GM23338 (cell line): ENCODE data around the gene RPN1. TPM values are rescaled to one million over a fixed set of nuclear protein-coding genes. Genes with fewer than 3 reads are reported as not detected.

Source experiments
- ATAC-seq: fragments of 200-7000 bp; cut with Tn5 transposase; 3 replicates; pipeline ENCODE4 v1.9.1; 2020
- DNase-seq: peaks from one replicate; pipeline ENCODE4 v3.0.0-alpha.2; 2015; ENCODE audit warnings: low spot score
- H2AFZ ChIP-seq: fragments of 200-600 bp; sonication (generic); 2 replicates; pipeline ENCODE4 v1.8.0; 2016; ENCODE audit warnings: antibody characterized with exemption, mild to moderate bottlenecking, moderate library complexity
- H3F3A ChIP-seq: fragments of 200-600 bp; sonication (generic); replicated peaks from 2 replicates; pipeline ENCODE4 v1.8.0; 2017; ENCODE audit warnings: antibody characterized with exemption, mixed run types, low read depth
- H3K27ac ChIP-seq: fragments of 200-600 bp; sonication (generic); 2 replicates; pipeline ENCODE4 v1.6.1; 2016; ENCODE audit warnings: low read depth
- H3K27me3 ChIP-seq: fragments of 200-600 bp; sonication (generic); 2 replicates; pipeline ENCODE4 v1.8.0; 2016; ENCODE audit warnings: mild to moderate bottlenecking, mixed run types, moderate library complexity; ENCODE audit not compliant: insufficient read depth
- H3K36me3 ChIP-seq: fragments of 200-600 bp; sonication (generic); 2 replicates; pipeline ENCODE4 v1.8.0; 2016; ENCODE audit warnings: mild to moderate bottlenecking; ENCODE audit not compliant: insufficient read depth
- H3K4me1 ChIP-seq: fragments of 200-600 bp; sonication (generic); 2 replicates; pipeline ENCODE4 v1.8.0; 2016; ENCODE audit warnings: mild to moderate bottlenecking, moderate library complexity; ENCODE audit not compliant: insufficient read depth
- H3K4me2 ChIP-seq: fragments of 200-600 bp; sonication (generic); 2 replicates; pipeline ENCODE4 v1.7.1; 2017; ENCODE audit warnings: mixed run types
- H3K4me3 ChIP-seq: fragments of 200-600 bp; sonication (generic); 2 replicates; pipeline ENCODE4 v1.6.1; 2016; ENCODE audit warnings: mixed run types
- H3K79me2 ChIP-seq: fragments of 200-600 bp; sonication (generic); replicated peaks from 2 replicates; pipeline ENCODE4 v1.8.0; 2017; ENCODE audit warnings: mild to moderate bottlenecking; ENCODE audit not compliant: insufficient read depth
- H3K9me2 ChIP-seq: fragments of 200-600 bp; sonication (generic); 2 replicates; pipeline ENCODE4 v1.8.0; 2017; ENCODE audit not compliant: insufficient read depth
- H4K20me1 ChIP-seq: fragments of 200-600 bp; sonication (generic); replicated peaks from 2 replicates; pipeline ENCODE4 v1.8.0; 2017; ENCODE audit warnings: mild to moderate bottlenecking; ENCODE audit not compliant: insufficient read depth
- H3K27ac Mint-ChIP-seq: 2 replicates; pipeline ENCODE4 v1.8.0; 2020; ENCODE audit warnings: inconsistent platforms, mild to moderate bottlenecking, moderate library complexity, mixed read lengths
- H3K27me3 Mint-ChIP-seq: 3 replicates; pipeline ENCODE4 v1.8.0; 2022; ENCODE audit warnings: low read depth, mild to moderate bottlenecking, moderate library complexity, mixed read lengths, inconsistent platforms; ENCODE audit not compliant: insufficient read depth, poor library complexity
- H3K36me3 Mint-ChIP-seq: 3 replicates; pipeline ENCODE4 v1.8.0; 2021; ENCODE audit warnings: low read depth, mild to moderate bottlenecking, inconsistent platforms, moderate library complexity, mixed read lengths
- H3K4me1 Mint-ChIP-seq: 3 replicates; pipeline ENCODE4 v1.8.0; 2020; ENCODE audit warnings: mild to moderate bottlenecking, inconsistent platforms, mixed read lengths
- H3K4me3 Mint-ChIP-seq: 3 replicates; pipeline ENCODE4 v1.8.0; 2021; ENCODE audit warnings: moderate library complexity, mild to moderate bottlenecking, inconsistent platforms, mixed read lengths
- H3K9me3 Mint-ChIP-seq: 3 replicates; pipeline ENCODE4 v1.8.0; 2020; ENCODE audit warnings: moderate library complexity, mild to moderate bottlenecking, inconsistent platforms, mixed read lengths
- CREB1 ChIP-seq: fragments of 250-450 bp; sonication (Bioruptor Pico); IDR thresholded peaks from 2 replicates; pipeline ENCODE4 v1.5.0; 2020; ENCODE audit warnings: low read depth, mild to moderate bottlenecking, moderate library complexity
- ETS1 ChIP-seq: IDR thresholded peaks from 2 replicates; pipeline ENCODE4 v1.6.1; 2016; ENCODE audit warnings: antibody characterized with exemption
- EZH2 ChIP-seq: fragments of 200-600 bp; sonication (generic); IDR thresholded peaks from one replicate; pipeline ENCODE4 v1.8.0; 2017; ENCODE audit warnings: antibody characterized with exemption, mild to moderate bottlenecking, low read depth; ENCODE audit not compliant: unreplicated experiment
- EZH2phosphoT487 ChIP-seq: fragments of 200-600 bp; sonication (generic); IDR thresholded peaks from one replicate; pipeline ENCODE4 v1.8.1; 2018; ENCODE audit warnings: antibody characterized with exemption; ENCODE audit not compliant: unreplicated experiment
- JUNB ChIP-seq: IDR thresholded peaks from one replicate; pipeline ENCODE4 v1.6.1; 2016; ENCODE audit warnings: antibody characterized with exemption; ENCODE audit not compliant: unreplicated experiment
- NANOG ChIP-seq: IDR thresholded peaks from 2 replicates; pipeline ENCODE4 v1.6.1; 2016; ENCODE audit warnings: antibody characterized with exemption, borderline replicate concordance
- POLR2AphosphoS5 ChIP-seq: IDR thresholded peaks from 2 replicates; pipeline ENCODE4 v1.6.1; 2016; ENCODE audit warnings: antibody characterized with exemption, low read depth
- STAT1 ChIP-seq: IDR thresholded peaks from one replicate; pipeline ENCODE4 v1.6.1; 2016; ENCODE audit warnings: antibody characterized with exemption; ENCODE audit not compliant: unreplicated experiment
- ZNF114 ChIP-seq: fragments of 250-450 bp; sonication (Bioruptor Pico); IDR thresholded peaks from 2 replicates; pipeline ENCODE4 v1.5.0; 2020; ENCODE audit warnings: mild to moderate bottlenecking, moderate library complexity
- ZNF331 ChIP-seq: fragments of 250-450 bp; sonication (Bioruptor Pico); IDR thresholded peaks from 2 replicates; pipeline ENCODE4 v1.5.0; 2020; ENCODE audit warnings: low read depth, mild to moderate bottlenecking, moderate library complexity
- polyA plus RNA-seq: library from polyadenylated mRNA; unstranded; fragments of >200 nt; fragmentation: Nextera tagmentation; extraction: Ambion mirVana; gene quantifications from 2 replicates; pipeline ENCODE4 v1.2.1, GENCODE V29; 2016
- total RNA-seq: library from RNA; depleted of rRNA; stranded (reverse); fragments of >200 nt; shearing (Covaris generic); gene quantifications from 2 replicates; pipeline ENCODE4 v1.2.3, GENCODE V29; 2014
- TF ChIP-seq, protein P1 (sequence below), 2 experiments: fragments of 200-600 bp in 1 of 2; sonication (generic) in 1 of 2; conservative IDR thresholded peaks; 2 replicates each; pipeline versions ENCODE4 v1.5.1 to v1.6.1; 2016 to 2017; ENCODE audit warnings: antibody characterized with exemption in 2 of 2, low read depth in 2 of 2, mild to moderate bottlenecking in 2 of 2, moderate library complexity in 1 of 2
- TF ChIP-seq, protein P2 (sequence below): fragments of 250-450 bp; sonication (Bioruptor Pico); IDR thresholded peaks from 2 replicates; pipeline ENCODE4 v1.5.0; 2020; ENCODE audit warnings: mild to moderate bottlenecking, moderate library complexity
- TF ChIP-seq, protein P3 (sequence below): IDR thresholded peaks from one replicate; pipeline ENCODE4 v1.6.1; 2018; ENCODE audit warnings: antibody characterized with exemption; ENCODE audit not compliant: unreplicated experiment

RPN1 gene
- total and polyA plus RNA-seq, 2 experiments from 2014 or later: 111 to 231 TPM

DNA sequence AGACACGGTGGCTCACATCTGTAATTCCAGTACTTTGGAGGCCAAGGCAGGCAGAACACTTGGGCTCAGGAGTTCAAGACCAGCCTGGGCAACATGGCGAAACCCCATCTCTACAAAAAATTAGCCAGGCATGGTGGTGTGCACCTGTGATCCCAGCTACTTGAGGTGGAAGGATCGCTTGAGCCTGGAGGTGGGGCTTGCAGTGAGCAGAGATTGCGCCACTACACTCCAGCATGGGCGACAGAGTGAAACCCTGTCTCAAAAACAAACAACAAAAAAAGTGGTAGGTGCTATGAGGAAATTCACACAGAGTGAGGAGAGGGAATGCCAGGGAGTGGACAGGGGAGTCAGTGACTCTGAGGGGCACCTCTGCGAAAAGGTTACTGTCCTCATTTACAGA is 29.4 kb downstream of the RPN1 start:
- peaks cover 38% of the 10 kb centered on the region for H3K36me3 ChIP-seq
- no peaks in the 10 kb centered on the region for H3K79me2 ChIP-seq
- H3K27me3 Mint-ChIP-seq: peaks cover 11% of the 10 kb centered on the region
- no peak overlapping the region for H3K27ac Mint-ChIP-seq
- H3F3A ChIP-seq: peaks cover 12% of the 10 kb centered on the region; the same call in 1 of the 2 replicates
- no peaks in the 10 kb centered on the region for H3K9me3 Mint-ChIP-seq
- ATAC-seq: no peak
- no peak overlapping the region for H2AFZ ChIP-seq
- peaks cover 12% of the 10 kb centered on the region; the same call in 1 of the 2 replicates for H3K4me1 ChIP-seq
- peaks cover 74% of the 10 kb centered on the region for H3K36me3 Mint-ChIP-seq
- H3K4me3 ChIP-seq: no peak overlapping the region
- H4K20me1 ChIP-seq: no peaks in the 10 kb centered on the region; the same call in none of the 2 replicates
- peaks cover 13% of the 10 kb centered on the region for H3K4me1 Mint-ChIP-seq
- no peaks in the 10 kb centered on the region for H3K9me2 ChIP-seq
- H3K4me2 ChIP-seq: no peak overlapping the region
- H3K27ac ChIP-seq: no peak overlapping the region
- no peak overlapping the region for H3K4me3 Mint-ChIP-seq
- H3K27me3 ChIP-seq: no peaks in the 10 kb centered on the region
- DNase-seq: no peak
- TF ChIP-seq NANOG (no peak), EZH2phosphoT487 (no peak), ETS1 (no peak), STAT1 (no peak), ZNF331 (CRISPR knock-in tag) (no peak), POLR2AphosphoS5 (no peak), ZNF114 (CRISPR knock-in tag) (no peak), EZH2 (no peak), JUNB (no peak), CREB1 (no peak)
- TF ChIP-seq, protein P1, sequence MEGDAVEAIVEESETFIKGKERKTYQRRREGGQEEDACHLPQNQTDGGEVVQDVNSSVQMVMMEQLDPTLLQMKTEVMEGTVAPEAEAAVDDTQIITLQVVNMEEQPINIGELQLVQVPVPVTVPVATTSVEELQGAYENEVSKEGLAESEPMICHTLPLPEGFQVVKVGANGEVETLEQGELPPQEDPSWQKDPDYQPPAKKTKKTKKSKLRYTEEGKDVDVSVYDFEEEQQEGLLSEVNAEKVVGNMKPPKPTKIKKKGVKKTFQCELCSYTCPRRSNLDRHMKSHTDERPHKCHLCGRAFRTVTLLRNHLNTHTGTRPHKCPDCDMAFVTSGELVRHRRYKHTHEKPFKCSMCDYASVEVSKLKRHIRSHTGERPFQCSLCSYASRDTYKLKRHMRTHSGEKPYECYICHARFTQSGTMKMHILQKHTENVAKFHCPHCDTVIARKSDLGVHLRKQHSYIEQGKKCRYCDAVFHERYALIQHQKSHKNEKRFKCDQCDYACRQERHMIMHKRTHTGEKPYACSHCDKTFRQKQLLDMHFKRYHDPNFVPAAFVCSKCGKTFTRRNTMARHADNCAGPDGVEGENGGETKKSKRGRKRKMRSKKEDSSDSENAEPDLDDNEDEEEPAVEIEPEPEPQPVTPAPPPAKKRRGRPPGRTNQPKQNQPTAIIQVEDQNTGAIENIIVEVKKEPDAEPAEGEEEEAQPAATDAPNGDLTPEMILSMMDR (conservative IDR thresholded peaks at IDR 0.05; ENCODE audit: low read depth in 2 of 2): no peak
- TF ChIP-seq, protein P2, sequence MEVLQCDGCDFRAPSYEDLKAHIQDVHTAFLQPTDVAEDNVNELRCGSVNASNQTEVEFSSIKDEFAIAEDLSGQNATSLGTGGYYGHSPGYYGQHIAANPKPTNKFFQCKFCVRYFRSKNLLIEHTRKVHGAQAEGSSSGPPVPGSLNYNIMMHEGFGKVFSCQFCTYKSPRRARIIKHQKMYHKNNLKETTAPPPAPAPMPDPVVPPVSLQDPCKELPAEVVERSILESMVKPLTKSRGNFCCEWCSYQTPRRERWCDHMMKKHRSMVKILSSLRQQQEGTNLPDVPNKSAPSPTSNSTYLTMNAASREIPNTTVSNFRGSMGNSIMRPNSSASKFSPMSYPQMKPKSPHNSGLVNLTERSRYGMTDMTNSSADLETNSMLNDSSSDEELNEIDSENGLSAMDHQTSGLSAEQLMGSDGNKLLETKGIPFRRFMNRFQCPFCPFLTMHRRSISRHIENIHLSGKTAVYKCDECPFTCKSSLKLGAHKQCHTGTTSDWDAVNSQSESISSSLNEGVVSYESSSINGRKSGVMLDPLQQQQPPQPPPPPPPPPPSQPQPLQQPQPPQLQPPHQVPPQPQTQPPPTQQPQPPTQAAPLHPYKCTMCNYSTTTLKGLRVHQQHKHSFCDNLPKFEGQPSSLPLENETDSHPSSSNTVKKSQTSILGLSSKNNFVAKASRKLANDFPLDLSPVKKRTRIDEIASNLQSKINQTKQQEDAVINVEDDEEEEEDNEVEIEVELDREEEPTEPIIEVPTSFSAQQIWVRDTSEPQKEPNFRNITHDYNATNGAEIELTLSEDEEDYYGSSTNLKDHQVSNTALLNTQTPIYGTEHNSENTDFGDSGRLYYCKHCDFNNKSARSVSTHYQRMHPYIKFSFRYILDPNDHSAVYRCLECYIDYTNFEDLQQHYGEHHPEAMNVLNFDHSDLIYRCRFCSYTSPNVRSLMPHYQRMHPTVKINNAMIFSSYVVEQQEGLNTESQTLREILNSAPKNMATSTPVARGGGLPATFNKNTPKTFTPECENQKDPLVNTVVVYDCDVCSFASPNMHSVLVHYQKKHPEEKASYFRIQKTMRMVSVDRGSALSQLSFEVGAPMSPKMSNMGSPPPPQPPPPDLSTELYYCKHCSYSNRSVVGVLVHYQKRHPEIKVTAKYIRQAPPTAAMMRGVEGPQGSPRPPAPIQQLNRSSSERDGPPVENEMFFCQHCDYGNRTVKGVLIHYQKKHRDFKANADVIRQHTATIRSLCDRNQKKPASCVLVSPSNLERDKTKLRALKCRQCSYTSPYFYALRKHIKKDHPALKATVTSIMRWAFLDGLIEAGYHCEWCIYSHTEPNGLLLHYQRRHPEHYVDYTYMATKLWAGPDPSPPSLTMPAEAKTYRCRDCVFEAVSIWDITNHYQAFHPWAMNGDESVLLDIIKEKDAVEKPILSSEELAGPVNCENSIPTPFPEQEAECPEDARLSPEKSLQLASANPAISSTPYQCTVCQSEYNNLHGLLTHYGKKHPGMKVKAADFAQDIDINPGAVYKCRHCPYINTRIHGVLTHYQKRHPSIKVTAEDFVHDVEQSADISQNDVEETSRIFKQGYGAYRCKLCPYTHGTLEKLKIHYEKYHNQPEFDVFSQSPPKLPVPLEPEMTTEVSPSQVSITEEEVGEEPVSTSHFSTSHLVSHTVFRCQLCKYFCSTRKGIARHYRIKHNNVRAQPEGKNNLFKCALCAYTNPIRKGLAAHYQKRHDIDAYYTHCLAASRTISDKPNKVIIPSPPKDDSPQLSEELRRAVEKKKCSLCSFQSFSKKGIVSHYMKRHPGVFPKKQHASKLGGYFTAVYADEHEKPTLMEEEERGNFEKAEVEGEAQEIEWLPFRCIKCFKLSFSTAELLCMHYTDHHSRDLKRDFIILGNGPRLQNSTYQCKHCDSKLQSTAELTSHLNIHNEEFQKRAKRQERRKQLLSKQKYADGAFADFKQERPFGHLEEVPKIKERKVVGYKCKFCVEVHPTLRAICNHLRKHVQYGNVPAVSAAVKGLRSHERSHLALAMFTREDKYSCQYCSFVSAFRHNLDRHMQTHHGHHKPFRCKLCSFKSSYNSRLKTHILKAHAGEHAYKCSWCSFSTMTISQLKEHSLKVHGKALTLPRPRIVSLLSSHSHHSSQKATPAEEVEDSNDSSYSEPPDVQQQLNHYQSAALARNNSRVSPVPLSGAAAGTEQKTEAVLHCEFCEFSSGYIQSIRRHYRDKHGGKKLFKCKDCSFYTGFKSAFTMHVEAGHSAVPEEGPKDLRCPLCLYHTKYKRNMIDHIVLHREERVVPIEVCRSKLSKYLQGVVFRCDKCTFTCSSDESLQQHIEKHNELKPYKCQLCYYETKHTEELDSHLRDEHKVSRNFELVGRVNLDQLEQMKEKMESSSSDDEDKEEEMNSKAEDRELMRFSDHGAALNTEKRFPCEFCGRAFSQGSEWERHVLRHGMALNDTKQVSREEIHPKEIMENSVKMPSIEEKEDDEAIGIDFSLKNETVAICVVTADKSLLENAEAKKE (CRISPR knock-in tag): no peak
- TF ChIP-seq, protein P3, sequence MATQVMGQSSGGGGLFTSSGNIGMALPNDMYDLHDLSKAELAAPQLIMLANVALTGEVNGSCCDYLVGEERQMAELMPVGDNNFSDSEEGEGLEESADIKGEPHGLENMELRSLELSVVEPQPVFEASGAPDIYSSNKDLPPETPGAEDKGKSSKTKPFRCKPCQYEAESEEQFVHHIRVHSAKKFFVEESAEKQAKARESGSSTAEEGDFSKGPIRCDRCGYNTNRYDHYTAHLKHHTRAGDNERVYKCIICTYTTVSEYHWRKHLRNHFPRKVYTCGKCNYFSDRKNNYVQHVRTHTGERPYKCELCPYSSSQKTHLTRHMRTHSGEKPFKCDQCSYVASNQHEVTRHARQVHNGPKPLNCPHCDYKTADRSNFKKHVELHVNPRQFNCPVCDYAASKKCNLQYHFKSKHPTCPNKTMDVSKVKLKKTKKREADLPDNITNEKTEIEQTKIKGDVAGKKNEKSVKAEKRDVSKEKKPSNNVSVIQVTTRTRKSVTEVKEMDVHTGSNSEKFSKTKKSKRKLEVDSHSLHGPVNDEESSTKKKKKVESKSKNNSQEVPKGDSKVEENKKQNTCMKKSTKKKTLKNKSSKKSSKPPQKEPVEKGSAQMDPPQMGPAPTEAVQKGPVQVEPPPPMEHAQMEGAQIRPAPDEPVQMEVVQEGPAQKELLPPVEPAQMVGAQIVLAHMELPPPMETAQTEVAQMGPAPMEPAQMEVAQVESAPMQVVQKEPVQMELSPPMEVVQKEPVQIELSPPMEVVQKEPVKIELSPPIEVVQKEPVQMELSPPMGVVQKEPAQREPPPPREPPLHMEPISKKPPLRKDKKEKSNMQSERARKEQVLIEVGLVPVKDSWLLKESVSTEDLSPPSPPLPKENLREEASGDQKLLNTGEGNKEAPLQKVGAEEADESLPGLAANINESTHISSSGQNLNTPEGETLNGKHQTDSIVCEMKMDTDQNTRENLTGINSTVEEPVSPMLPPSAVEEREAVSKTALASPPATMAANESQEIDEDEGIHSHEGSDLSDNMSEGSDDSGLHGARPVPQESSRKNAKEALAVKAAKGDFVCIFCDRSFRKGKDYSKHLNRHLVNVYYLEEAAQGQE: no peak
